Limb (tissue), 2 donors: ENCODE results near the gene OR6X1.

ENCODE experiments used
- DNase-seq, 2 donors: peaks; one replicate each; pipeline ENCODE4 v3.0.0-alpha.2; 2016; ENCODE audit errors: extremely low spot score in 2 of 2

OR6X1 gene

GRCh38 chr11:123754101-123754568 lies at the start of gene OR6X1:
OR6X1 (minus strand) TSS chr11:123754518; CDS start chr11:123754518, 0 bp downstream.
- no peak for DNase-seq

- no peak for DNase-seq
Measured at GRCh38 chr11:123801765-123802164, 47.4 kb upstream of the OR6X1 start.

GRCh38 chr11:123800036-123800435 lies 45.7 kb upstream of the OR6X1 start:
- DNase-seq: peak in 1 of 2 donors; percentile 56

- DNase-seq: peak; percentile 39 to 77
Measured at GRCh38 chr11:123799438-123799837, 45.1 kb upstream of the OR6X1 start.

- DNase-seq: no peak
Measured at GRCh38 chr11:123798513-123799252, 44.4 kb upstream of the OR6X1 start.

- no peak for DNase-seq
Measured at GRCh38 chr11:123798079-123798478, 43.8 kb upstream of the OR6X1 start.

- DNase-seq: no peak
Measured at GRCh38 chr11:123797541-123797940, 43.2 kb upstream of the OR6X1 start.

GRCh38 chr11:123797114-123797513 lies 42.8 kb upstream of the OR6X1 start:
- DNase-seq: no peak

- no peak for DNase-seq
Measured at GRCh38 chr11:123796226-123796625, 41.9 kb upstream of the OR6X1 start.

- no peak for DNase-seq
Measured at GRCh38 chr11:123783536-123783935, 29.2 kb upstream of the OR6X1 start.

- DNase-seq: peak in 1 of 2 donors; percentile 5
Measured at GRCh38 chr11:123778511-123778910, 24.2 kb upstream of the OR6X1 start.

GRCh38 chr11:123775715-123776549 lies 21.6 kb upstream of the OR6X1 start:
- DNase-seq: no peak

- no peak for DNase-seq
Measured at GRCh38 chr11:123775289-123775688, 21.0 kb upstream of the OR6X1 start.

GRCh38 chr11:123773959-123774358 lies 19.6 kb upstream of the OR6X1 start:
- no peak for DNase-seq

GRCh38 chr11:123773026-123773425 lies 18.7 kb upstream of the OR6X1 start:
- no peak for DNase-seq

GRCh38 chr11:123771664-123772063 lies 17.3 kb upstream of the OR6X1 start:
- DNase-seq: no peak

- no peak for DNase-seq
Measured at GRCh38 chr11:123770712-123771111, 16.4 kb upstream of the OR6X1 start.

- DNase-seq: no peak
Measured at GRCh38 chr11:123765601-123766000, 11.3 kb upstream of the OR6X1 start.

GRCh38 chr11:123762422-123762821 lies 8.1 kb upstream of the OR6X1 start:
- no peak for DNase-seq

GRCh38 chr11:123760894-123761293 lies 6.6 kb upstream of the OR6X1 start:
- no peak for DNase-seq

GRCh38 chr11:123757976-123758375 lies 3.7 kb upstream of the OR6X1 start:
- no peak for DNase-seq

- DNase-seq: no peak
Measured at GRCh38 chr11:123755813-123756212, 1.5 kb upstream of the OR6X1 start.

GRCh38 chr11:123755344-123755743 lies 1.0 kb upstream of the OR6X1 start:
- DNase-seq: no peak
